NT2/D1 (cell line): Measurements from ENCODE around the gene PDZRN3.

ENCODE experiments used
- SUZ12 ChIP-seq: IDR thresholded peaks from 2 replicates; pipeline ENCODE4 v1.6.1; 2011; ENCODE audit not compliant: insufficient read length, insufficient read depth; ENCODE audit errors: extremely low read depth
- YY1 ChIP-seq: IDR thresholded peaks from 2 replicates; pipeline ENCODE4 v1.6.1; 2011; ENCODE audit not compliant: insufficient read length, insufficient read depth
- ZNF274 ChIP-seq: IDR thresholded peaks from 2 replicates; pipeline ENCODE4 v1.6.1; 2011; ENCODE audit warnings: mild to moderate bottlenecking, low read depth, low read length

DNA sequence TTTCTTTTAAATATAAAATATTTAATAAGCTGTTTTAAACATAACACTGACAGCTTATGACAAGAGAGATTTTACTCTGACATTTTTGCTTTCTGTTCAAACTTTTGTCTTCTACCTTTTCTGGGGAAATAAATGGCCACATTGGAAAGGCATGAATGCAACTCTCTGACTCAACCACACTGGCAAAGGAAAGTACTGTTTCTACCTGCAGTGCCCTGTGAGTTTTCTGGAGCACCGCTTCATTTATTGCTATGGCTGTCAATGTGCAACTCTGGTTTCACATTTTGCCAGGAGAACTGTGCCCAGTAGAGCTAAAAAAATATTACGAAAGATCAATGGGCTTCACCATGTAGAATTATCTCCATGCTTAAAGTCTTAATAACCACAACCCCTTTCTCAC, 15.1 kb downstream of the PDZRN3 start:
- TF ChIP-seq YY1 (no peak), ZNF274 (no peak), SUZ12 (no peak)
